GM19324 (cell line): Measurements from ENCODE around the gene LZTS3.
"Not testable (repeated sequence)": the region's sequence is repeated elsewhere in the genome, so short reads cannot be mapped to it uniquely, and the experiment has no call there.

Source experiments
- ATAC-seq: cut with Tn5 transposase; IDR thresholded peaks from one replicate; pipeline ENCODE4 v1.9.1; 2021; ENCODE audit warnings: mild to moderate bottlenecking, moderate library complexity; ENCODE audit not compliant: unreplicated experiment, low FRiP score

LZTS3 gene

DNA sequence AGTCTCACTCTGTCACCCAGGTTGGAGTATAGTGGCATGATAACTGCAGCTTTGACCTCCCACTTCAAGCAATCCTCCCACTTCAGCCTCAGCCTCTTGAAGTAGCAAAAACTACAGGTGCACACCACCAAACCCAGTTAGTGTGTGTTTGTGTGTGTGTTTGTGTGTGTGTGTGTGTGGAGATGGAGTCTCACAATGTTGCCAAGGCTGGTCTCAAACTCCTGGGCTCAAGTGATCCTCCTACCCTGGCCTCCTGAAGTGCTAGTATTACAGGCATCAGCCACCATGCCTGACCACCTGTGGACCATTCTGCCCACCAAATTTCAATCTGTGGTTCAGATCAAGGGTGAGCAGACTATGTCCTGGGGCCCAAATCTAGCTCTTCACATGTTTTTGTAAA is 22.4 kb downstream of the LZTS3 start:
- no peak for ATAC-seq

DNA sequence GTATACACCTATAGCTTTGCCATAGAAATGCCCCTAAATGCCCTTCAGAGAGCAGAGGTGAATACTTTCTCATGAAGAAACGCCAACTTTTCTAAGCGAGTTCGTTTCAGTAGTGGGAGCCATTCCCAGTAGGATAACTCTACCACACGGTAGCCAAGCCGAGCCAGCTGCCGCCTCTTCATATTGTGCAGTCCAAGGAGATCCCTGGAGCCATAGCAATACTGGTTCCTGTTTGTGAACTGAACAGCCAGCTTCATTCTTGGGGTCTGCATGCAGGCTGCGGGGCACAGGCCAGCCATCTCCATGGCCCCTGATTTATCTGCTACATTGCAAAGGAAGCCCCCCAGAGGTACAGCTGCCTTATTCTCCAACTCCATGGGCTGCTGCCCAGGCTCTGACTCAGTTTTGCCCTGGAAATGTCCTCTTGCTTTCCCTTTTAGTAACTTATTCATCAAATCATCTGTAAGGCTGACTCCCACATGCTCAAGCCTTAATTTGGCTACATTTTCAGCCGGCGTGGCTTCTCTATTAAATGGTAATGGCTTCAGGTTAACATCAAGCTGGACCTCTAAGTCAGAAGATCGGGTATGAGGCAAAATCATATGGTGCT is 26.5 kb downstream of the LZTS3 start:
- no peak for ATAC-seq

DNA sequence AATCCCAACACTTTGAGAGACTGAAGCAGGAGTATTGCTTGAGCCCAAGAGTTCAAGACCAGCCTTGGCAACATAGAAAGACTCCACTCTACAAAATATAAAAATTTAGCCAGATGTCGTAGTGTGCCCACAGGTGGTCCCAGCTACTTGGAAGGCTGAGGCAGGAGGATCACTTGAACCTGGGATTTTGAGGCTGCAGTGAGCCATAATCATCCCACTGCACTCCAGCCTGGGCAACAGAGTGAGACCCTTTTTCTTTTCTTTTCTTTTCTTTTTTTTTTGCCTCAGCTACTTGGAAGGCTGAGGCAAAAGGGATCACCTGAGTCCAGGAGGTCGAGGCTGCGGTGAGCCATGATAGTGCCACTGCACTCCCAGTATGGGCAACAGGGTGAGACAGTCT is 31.6 kb downstream of the LZTS3 start:
- no peak for ATAC-seq

DNA sequence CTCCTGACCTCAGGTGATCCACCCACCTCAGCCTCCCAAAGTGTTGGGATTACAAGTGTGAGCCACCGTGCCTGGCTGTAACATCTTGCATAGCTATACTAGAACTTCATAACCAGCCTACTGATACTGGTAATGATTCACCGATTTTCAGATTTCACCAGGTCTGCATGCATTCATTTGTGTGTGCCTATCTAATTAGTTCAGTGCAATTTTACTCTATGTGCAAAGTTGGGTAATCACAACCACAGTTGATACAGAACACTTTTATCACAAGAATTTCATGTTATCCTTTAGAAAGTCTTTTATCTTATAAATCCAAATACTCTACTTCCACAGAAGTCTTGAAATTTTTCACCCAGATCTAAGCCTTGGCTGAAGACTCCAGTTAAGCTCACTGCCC is 35.9 kb downstream of the LZTS3 start:
- no peak for ATAC-seq

DNA sequence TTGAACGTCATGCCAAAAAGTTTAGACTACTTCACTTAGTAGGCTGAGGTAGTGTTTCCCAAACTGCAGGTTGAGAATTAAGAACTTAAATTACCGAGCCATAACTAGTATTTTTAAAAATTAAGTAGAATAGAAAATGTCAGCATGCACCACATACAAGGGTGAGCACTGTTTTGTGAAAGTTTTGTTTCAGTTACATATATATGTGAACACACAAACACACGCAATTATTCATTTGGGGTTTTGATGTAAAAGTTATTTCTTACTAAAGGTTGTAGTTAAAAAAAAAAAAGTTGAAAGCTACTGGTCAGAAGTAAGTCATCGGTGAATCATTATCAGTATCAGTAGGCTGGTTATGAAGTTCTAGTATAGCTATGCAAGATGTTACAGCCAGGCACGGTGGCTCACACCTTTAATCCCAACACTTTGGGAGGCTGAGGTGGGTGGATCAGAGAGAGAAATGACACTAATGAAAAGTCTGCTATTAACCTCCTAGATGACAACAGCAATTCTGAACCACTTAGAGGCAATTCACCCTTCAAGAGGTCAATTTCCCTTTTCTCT is 37.8 kb downstream of the LZTS3 start:
- ATAC-seq: no peak

DNA sequence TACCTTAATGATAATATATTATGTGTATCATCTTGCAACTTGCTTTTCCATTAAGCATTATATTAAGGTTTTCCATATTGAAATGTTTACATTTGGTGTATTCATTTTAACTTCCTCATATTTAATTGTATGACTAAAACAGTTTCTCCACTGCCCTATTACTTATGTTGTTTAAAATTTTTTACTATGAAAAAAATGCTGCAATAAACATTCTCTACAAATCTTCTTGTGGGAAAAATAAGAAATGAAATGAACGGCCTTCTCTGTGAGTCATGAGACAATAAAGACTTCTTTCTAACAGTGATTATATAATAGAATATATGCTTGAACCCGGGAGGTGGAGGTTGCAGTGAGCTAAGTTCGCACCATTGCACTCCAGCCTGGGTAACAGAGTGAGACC is 39.2 kb downstream of the LZTS3 start:
- ATAC-seq: no peak

DNA sequence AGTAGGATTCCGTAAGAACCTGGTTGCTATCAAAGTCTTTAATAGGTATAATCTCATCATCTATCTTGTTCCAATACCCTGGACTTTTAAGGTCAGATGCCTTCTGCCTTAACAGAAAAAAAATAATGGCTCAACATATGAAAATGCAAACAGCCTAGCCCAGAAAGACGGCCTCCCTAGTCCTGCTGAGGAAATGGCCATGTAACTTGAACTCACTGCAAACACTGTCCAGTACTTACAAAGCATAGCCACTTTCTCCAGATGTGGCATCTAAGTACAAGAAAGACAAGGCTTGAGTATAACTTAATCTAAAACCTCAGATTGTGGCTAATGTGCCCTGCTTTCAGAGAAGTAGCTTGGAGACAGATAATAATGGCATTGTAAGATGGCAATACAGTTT is 40.2 kb downstream of the LZTS3 start:
- ATAC-seq: no peak

DNA sequence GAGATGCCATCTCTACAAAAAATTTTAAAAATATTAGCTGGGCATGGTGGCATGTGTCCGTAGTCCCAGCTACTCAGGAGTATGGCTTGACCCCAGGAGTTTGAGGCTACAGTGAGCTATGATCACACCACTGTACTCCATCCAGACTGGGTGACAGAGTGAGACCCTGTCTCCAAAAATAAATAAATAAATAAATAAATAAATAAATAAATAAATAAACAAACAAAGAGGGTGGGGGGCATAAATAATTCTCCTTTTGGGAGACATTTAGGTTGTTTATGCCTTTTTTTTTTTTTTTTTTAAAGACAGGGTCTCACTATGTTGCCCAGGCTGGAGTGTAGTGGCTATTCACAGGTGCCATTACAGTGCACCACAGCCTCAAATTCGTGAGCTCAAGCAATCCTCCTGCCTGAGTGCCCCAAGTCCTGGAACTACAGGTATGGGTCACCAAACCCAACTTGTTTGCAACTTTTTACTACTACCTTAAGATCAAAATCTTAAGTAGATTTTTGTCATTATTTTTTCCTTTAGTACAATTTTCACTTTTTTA is 43.2 kb downstream of the LZTS3 start:
- ATAC-seq: no peak

DNA sequence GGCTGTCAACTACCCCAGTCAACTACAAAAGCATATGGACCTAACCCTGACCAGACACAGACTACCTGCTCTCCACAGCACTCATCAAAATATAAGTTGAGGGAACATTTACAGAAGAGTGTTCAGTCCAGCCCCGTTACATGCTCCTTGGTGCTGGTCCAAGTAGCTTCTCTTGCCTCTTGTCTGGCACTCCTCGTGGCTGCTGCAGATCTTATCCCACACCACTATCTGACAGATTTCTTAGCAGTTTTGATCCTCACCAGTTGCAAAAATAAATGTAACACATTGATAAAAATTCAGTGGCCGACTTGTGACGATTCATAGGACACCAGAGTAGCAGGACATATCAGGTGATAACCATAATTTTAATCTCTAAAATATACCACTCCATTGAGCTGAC is 44.3 kb downstream of the LZTS3 start:
- no peak for ATAC-seq

DNA sequence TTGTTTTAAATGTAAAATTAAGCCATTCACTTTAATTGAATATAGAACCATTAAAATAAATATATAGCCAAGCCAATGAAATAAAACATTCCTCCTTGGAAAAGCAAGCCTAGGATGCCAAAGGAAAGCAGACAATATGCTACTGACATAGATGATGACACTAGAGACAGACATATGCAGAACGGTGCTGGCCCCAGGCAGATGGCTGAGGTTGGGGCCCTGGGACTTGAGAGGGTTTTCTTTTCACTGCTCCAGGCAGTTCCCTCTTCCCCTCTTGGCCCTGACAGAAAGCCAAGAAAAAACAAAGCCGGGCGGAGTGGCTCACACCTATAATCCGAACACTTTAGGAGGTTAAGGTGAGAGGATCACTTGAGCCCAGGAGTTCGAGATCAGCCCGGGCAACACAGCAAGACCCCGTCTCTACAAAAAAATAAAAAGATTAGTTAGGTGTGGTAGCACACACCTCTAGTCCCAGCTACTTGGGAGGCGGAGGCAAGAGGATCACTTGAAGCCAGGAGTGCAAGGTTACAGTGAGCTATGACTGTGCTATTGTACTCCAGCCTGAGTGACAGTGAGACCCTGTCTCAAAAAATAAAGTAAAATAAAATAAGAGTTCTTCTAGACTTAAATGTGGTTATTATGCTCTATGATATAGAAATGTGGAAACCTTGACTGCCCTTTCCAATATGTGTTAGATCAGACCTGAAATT is 44.9 kb downstream of the LZTS3 start:
- no peak for ATAC-seq

DNA sequence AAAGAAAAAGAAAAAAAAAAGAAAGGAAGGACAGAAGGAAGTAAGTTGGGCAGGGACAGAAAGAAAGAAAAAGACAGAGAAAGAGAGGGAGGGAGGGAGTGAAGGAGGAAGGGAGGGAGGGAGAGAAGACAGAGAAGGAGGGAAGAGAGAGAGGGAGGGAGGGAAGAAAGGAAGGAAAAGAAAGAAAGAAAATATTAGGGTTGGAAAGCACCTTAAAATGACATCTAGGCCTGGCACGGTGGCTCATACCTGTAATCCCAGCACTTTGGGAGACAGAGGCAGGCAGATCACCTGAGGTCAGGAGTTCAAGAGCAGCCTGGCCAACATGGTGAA is 46.9 kb downstream of the LZTS3 start:
- no peak for ATAC-seq

DNA sequence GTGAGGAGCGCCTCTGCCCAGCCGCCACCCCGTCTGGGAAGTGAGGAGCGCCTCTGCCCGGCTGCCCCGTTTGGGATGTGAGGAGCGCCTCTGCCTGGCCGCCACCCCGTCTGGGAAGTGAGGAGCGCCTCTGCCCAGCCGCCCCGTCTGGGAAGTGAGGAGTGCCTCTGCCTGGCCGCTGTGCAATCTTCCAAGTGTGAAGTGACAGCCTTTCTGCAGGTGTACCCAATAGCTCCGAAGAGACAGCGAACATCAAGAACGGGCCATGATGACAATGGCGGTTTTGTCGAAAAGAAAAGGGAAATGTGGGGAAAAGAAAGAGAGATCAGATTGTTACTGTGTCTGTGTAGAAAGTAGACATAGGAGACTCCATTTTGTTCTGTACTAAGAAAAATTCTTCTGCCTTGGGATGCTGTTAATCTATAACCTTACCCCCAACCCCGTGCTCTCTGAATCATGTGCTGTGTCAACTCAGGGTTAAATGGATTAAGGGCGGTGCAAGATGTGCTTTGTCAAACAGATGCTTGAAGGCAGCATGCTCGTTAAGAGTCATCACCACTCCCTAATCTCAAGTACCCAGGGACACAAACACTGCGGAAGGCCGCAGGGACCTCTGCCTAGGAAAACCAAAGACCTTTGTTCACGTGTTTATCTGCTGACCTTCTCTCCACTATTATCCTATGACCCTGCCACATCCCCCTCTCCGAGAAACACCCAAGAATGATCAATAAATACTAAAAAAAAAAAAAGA is 47.4 kb downstream of the LZTS3 start:
- ATAC-seq: not testable (repeated sequence)

DNA sequence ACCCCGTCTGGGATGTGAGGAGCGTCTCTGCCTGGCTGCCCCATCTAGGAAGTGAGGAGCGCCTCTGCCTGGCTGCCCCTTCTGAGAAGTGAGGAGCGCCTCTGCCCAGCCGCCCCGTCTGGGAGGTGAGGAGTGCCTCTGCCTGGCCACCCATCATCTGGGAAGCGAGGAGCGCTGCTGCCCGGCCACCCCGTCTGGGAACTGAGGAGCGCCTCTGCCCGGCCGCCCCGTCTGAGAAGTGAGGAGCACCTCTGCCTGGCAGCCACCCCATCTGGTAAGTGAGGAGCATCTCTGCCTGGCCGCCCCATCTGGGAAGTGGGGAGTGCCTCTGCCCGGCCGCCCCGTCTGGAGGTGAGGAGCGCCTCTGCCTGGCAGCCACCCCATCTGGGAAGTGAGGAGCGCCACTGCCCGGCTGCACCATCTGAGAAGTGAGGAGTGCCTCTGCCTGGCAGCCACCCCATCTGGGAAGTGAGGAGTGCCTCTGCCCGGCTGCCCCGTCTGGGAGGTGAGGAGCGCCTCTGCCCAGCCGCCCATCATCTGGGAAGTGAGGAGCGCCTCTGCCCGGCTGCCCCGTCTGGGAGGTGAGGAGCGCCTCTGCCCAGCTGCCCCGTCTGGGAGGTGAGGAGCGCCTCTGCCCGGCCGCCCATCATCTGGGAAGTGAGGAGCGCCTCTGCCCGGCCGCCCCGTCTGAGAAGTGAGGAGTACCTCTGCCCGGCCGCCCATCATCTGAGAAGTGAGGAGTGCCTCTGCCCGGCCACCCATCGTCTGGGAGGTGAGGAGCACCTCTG is 48.4 kb downstream of the LZTS3 start:
- not testable (repeated sequence) for ATAC-seq

DNA sequence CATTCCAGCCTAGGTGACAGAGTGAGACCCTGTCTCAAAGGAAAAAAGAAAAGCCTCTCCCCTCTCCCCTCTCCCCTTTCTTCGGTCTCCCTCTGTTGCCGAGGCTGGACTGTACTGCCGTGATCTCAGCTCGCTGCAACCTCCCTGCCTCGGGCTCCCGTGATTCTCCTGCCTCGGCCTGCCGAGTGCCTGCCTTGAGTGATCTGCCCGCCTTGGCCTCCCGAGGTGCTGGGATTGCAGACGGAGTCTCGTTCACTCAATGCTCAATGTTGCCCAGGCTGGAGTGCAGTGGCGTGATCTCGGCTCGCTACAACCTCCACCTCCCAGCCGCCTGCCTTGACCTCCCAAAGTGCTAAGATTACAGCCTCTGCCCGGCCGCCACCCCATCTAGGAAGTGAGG is 49.2 kb downstream of the LZTS3 start:
- ATAC-seq: not testable (repeated sequence)

DNA sequence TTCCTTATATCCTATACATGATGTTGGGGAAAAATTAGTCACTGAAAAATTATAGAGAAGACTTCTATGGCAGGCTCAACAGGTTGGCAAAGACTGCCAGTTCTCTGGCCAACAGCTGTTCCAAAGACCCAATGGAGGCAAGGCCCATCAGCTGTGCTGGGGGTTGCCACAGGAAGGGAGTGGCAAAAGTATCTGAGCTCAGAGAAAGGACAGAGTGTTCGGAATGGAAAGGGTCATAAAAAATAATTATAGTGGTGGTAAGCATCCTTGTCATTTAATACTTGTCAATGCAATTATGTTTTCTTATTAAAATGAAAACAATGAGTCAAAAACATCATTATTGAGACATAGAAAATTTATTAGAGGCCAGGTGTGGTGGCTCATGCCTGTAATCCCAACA is 49.8 kb downstream of the LZTS3 start:
- no peak for ATAC-seq

DNA sequence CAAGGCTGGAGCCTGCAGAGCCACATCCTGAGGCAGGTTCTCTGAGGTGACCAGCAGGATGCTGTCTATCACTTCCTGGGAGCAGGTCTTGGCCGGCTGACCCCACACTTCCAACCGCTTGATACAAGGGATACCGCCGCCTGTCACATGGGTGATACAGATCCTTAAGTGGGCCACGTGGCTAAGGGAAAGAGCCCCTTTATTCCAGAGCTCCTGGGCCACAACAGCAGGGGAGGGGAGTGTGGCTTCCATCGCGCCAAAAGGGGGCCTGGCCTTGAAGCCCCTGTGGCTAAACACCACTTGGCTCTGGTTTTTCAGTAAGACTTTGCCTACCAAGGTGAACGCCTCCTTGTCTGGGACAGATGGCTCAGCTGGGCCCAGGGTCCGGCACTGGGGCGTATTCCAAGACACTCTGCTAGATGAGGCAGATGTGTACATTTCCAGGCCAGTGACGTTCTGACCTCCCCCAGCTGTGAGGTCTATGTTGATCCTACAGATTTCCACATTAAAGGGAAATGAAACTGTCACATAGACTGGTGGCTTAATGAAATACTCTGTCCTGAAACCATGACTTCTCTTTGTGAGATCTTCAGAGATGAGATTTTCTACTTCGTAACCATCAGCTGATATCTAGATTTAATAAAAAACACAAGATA is 51.3 kb downstream of the LZTS3 start:
- no peak for ATAC-seq

DNA sequence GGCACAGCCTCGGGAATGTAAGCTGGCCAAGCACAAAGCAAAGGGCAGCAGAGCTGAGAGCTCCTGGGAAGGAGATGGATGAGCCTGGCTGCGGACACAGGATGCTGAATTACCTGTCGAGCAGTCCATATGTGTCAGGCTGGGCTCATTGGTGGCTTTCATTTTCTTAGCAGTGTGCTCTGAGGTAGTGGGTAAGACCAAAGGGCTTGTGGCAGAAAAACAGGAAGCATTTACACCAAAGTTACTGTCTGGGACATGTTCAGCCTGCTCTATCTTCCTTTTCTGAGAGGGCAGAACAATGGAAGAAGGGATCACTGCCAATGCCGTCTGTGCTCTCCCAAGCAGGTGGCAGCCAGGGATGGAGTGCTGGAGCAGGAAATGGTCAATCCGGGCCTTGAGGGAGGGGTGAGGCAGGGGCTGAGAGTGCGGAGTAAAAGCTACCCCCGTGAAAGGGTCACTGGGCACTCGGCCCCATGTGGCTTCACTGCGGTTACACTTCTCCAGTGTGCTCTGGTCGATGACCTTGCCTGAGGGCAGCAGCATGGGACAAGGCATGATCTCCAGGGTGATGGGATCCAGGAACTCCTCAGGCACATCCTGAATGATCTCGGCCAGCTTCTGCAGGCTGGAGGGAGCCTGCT is 52.0 kb downstream of the LZTS3 start:
- ATAC-seq: no peak

DNA sequence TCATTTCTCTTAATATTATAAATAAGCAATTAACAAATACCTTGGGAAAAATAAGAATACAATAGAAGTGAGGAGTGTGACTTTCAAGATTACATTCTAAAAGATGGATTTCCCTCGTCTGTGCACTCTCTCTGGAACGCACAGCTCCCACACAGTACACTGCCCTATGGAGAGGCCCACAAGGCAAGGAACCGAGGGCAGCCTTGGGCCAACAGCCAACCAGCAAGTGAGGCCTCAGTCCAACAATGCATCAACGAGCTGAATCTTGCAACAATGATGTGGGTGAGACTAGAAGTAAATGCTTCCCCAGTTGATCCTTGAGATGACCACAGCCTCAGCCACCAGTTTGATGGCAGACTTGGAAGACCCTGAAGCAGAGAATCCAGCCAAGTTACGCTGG is 54.3 kb downstream of the LZTS3 start:
- no peak for ATAC-seq

DNA sequence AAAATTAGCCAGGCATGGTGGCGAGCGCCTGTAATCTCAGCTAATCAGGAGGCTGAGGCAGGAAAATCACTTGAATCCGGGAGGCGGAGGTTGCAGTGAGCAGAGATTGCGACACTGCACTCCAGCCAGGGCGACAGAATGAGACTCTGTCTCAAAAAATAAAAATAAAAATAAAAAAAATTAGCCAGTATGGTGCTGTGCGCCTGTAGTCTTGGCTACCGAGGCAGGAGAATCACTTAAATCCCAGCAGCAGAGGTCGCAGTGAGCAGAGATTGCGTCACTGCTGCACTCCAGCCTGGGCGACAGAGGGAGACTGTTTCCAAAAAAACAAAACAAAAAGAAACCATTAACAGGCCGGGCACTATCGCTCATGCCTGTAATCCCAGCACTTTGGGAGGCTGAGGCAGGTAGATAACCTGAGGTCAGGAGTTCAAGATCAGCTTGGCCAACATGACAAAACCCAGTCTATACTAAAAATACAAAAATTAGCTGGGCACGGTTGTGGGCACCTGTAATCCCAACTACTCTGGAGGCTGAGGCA is 55.4 kb downstream of the LZTS3 start:
- not testable (repeated sequence) for ATAC-seq
